BE2C (cell line): ENCODE results near the gene KAT7.

Experiments used
- DNase-seq: peaks from one replicate; pipeline ENCODE4 v3.0.0-alpha.2; 2020
- H3K27me3 ChIP-seq: fragments of 250-450 bp; sonication (Bioruptor Pico); 2 replicates; pipeline ENCODE4 v1.5.1; 2020; ENCODE audit warnings: mild to moderate bottlenecking
- H3K36me3 ChIP-seq: fragments of 250-450 bp; sonication (Bioruptor Pico); 2 replicates; pipeline ENCODE4 v1.5.1; 2020; ENCODE audit warnings: mild to moderate bottlenecking
- H3K4me1 ChIP-seq: fragments of 250-450 bp; sonication (Bioruptor Pico); 2 replicates; pipeline ENCODE4 v1.5.1; 2020
- H3K4me3 ChIP-seq: 2 replicates; pipeline ENCODE4 v1.5.1; 2011; ENCODE audit warnings: low read depth, low read length
- H3K9me3 ChIP-seq: fragments of 250-450 bp; sonication (Bioruptor Pico); 2 replicates; pipeline ENCODE4 v1.5.1; 2020
- TF ChIP-seq, protein P1 (sequence below): IDR thresholded peaks from 2 replicates; pipeline ENCODE4 v1.5.1; 2012; ENCODE audit warnings: mild to moderate bottlenecking, low read depth, low read length

The KAT7 gene

DNA sequence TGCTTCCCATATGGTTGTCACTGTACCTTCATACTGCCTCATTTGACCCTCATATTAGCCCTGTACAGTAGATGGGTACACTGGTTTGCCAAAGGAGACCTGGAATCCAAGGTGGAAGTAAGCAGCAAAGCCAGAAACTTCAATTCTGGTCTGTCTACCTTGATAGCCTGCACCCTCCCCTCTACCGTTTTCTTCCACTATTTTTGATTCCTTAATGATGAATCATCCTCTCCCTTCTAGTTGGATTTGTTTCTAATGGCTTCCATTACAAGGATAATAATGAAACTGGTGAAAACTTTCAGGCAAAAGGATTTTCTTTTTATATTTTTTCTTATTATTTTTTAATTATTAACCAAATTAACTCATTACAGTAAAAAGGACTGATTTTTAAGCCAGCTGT lies 42.1 kb downstream of the KAT7 start:
- Histone ChIP-seq H3K4me1 (no peaks in the 10 kb centered on the region), H3K36me3 (peaks cover 45% of the 10 kb centered on the region), H3K27me3 (no peaks in the 10 kb centered on the region), H3K4me3 (no peak overlapping the region), H3K9me3 (no peaks in the 10 kb centered on the region)
- TF ChIP-seq, protein P1, sequence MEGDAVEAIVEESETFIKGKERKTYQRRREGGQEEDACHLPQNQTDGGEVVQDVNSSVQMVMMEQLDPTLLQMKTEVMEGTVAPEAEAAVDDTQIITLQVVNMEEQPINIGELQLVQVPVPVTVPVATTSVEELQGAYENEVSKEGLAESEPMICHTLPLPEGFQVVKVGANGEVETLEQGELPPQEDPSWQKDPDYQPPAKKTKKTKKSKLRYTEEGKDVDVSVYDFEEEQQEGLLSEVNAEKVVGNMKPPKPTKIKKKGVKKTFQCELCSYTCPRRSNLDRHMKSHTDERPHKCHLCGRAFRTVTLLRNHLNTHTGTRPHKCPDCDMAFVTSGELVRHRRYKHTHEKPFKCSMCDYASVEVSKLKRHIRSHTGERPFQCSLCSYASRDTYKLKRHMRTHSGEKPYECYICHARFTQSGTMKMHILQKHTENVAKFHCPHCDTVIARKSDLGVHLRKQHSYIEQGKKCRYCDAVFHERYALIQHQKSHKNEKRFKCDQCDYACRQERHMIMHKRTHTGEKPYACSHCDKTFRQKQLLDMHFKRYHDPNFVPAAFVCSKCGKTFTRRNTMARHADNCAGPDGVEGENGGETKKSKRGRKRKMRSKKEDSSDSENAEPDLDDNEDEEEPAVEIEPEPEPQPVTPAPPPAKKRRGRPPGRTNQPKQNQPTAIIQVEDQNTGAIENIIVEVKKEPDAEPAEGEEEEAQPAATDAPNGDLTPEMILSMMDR = no peak
- no peak for DNase-seq

DNA sequence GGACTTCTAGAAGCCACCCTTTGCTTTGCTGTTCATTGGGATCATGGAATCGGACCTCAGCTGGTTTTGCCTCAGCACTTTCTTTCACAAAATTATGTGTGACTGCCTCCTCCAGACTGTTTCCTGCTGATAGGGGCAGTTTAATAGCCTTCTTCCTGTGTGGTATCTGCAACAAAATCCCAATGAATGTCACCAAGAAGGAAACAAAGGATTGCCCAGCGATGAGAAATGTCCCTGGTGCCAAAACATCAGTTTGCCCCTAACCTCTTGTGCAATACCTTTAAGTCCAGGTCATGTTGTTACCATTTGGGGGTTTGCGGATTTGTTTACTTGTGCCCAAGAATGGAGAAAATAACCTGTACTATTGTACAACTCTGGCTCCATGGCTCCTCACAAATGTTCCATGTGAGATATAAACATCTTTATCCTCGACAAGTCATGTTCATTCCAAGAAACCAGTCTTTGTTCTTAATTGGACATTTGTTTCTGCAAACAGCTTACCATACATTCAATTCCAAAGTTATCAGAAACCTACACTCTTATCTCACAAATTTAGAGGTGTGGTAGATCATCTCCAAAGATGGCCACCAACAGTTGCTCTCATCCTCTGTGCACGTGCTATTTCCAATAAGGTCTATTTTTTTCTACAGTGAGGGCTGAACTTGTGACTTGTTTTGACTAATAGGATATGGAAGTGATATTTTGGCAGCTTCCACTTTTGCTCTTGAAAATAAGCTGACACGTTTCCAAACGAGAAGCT lies 44.5 kb downstream of the KAT7 start:
- Histone ChIP-seq H3K9me3 (no peaks in the 10 kb centered on the region), H3K4me3 (no peak overlapping the region), H3K27me3 (no peaks in the 10 kb centered on the region), H3K36me3 (peaks cover 24% of the 10 kb centered on the region), H3K4me1 (no peaks in the 10 kb centered on the region)
- DNase-seq = no peak
- TF ChIP-seq, protein P1 = no peak

DNA sequence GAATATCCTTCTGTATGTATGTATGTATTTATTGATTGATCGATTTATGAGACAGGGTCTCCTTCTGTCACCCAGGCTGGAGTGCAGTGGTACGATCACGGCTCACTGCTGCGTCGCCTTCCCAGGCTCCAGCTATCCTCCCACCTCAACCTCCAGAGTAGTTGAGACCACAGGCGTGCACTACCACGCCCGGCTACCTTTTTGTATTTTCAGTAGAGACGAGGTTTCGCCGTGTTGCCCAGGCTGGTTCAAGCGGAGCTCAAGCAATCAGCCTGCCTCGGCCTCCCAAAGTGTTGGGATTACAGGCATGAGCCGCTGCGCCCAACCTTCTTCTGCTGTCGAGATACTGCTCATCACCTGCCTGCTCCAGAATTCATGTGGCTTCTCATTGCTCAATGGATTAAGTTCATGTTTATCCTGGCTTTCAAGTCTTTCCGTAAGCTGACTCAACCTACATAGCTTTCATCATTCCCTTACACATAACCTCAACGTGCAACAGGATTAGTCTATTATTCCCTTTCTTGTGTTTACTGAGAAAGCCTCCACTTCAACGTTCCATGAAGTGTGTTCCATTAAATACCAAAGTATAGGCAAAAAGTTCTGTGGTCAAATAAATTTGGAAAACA lies 45.8 kb downstream of the KAT7 start:
- TF ChIP-seq, protein P1 = no peak
- H3K9me3 ChIP-seq = no peaks in the 10 kb centered on the region
- H3K4me3 ChIP-seq = no peak overlapping the region
- H3K27me3 ChIP-seq = no peaks in the 10 kb centered on the region
- no peaks in the 10 kb centered on the region for H3K4me1 ChIP-seq
- H3K36me3 ChIP-seq = peaks cover 19% of the 10 kb centered on the region
- DNase-seq = no peak

DNA sequence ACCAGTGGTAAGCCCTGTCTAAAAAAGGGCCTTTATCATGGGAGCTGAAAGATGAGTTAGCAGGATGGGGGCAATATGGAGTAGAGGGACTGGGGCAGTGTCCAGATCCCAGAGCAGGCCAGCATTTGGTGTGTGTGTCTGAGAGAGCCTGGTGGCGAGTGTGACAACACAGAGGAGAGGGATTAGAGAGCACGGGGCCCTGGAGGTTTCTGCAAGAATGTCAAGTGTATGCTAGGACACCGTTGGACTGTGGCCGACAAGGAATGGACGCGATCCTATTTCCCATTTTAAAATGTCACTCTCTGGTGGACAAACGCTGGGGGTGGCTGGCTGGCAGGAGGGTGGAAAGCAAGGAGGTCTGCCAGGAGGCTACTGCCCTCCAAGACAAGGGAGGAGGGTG lies 47.0 kb downstream of the KAT7 start:
- Histone ChIP-seq H3K4me3 (no peak overlapping the region), H3K9me3 (no peaks in the 10 kb centered on the region), H3K36me3 (peaks cover 13% of the 10 kb centered on the region), H3K4me1 (no peaks in the 10 kb centered on the region), H3K27me3 (no peaks in the 10 kb centered on the region)
- no peak for DNase-seq
- TF ChIP-seq, protein P1 = no peak

DNA sequence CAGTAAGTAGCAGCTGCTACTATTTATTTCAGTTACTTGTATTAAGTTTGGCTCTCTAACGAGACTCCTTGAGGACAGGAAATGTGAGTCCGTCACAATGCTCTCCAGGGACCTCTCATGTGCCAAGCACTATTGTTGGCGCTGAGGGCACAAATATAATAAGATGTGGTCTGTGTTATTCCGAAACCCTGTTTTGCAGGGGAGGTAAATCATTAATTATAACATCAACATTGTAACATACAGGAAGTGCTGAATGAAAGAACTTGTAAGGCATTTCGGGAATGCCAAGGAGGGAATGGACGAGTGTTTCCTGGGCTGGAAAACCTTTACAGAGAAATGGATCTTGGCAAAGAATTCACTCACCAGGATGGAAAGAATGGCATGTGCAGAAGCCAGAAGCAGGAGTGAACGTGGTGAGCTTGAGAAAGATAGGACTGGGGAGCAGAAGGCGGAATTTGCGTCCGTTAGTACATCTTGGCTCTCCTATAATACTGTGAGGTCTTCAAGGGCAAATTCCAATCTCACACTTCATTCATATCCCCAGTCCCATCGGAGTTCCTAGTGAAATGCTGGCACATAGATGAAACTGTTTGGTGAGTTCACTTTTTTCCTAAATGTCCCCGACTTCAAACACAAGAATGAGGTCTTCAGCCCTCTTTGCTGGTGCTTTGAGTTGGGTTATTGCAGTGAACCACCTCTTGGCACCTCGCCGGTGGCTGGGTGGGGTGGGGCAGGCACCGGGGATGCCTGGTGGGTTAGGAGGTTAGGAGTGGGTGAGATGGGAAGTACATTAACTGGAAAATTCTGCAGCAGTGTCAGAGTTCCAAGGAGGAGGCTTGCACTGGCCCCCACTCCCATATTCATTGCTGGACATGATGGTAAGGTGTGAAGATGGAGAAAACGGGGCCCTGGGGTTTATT lies 47.9 kb downstream of the KAT7 start:
- H3K4me1 ChIP-seq = no peaks in the 10 kb centered on the region
- no peak for DNase-seq
- H3K27me3 ChIP-seq = no peaks in the 10 kb centered on the region
- TF ChIP-seq, protein P1 = no peak
- H3K4me3 ChIP-seq = no peak overlapping the region
- no peaks in the 10 kb centered on the region for H3K9me3 ChIP-seq
- H3K36me3 ChIP-seq = peaks cover 7% of the 10 kb centered on the region
